ENCODE results near the gene CACTIN. TPM values are rescaled to one million over a fixed set of nuclear protein-coding genes. Genes with fewer than 3 reads are reported as not detected.

CACTIN gene
- total and polyA plus RNA-seq, 2 of the 4 experiments (the other 2 are of a cell fraction) = 10.8 to 19.5 TPM

GRCh38 chr19:3586707-3587346, 39.8 kb downstream of the CACTIN start:
- no peak overlapping the region for H2BK120ac ChIP-seq (ENCODE audit: low read depth, low read length)
- no peak overlapping the region for H3K56ac ChIP-seq (ENCODE audit: extremely low read depth, insufficient read depth, low read length)
- no peak overlapping the region for H3K4me3 ChIP-seq (ENCODE audit: insufficient read depth, low read depth, low read length)
- H2BK15ac ChIP-seq (ENCODE audit: low read depth, low read length) = no peak overlapping the region
- H3K36me3 ChIP-seq (ENCODE audit: control insufficient read depth, insufficient read depth, low read length) = no peaks in the 10 kb centered on the region
- no peak overlapping the region for H3K4ac ChIP-seq (ENCODE audit: low read depth, low read length)
- H3K18ac ChIP-seq (ENCODE audit: low read depth, low read length) = no peak overlapping the region
- intact Hi-C loops (cut with micrococcal nuclease) (no loop called here), dilution Hi-C loops (cut with HindIII; ENCODE audit: low sequenced_read_pairs, unreplicated experiment) (no loop called here), in situ Hi-C loops (cut with MboI; ENCODE audit: low sequenced_read_pairs) (no loop called here)
- no peak overlapping the region for H2AK9ac ChIP-seq (replicated peaks; ENCODE audit: low read depth, low read length, poor library complexity)
- H4K8ac ChIP-seq (ENCODE audit: low read depth in 2 of 2, low read length in 2 of 2) = no peak overlapping the region
- no peak overlapping the region for H3K14ac ChIP-seq (replicated peaks; ENCODE audit: low read depth, low read length)
- ATAC-seq (ENCODE audit: low read depth) (no peak), DNase-seq (no peak)
- no peaks in the 10 kb centered on the region for H3K9me1 ChIP-seq (ENCODE audit: insufficient read depth, low read length)
- H3K27ac ChIP-seq (ENCODE audit: insufficient read depth, low read length) = no peak overlapping the region
- no peak for TF ChIP-seq MAZ (IDR thresholded peaks at IDR 0.05; ENCODE audit: borderline replicate concordance, low read depth, low read length)
- no peak for TF ChIP-seq RCOR1 (IDR thresholded peaks at IDR 0.05; ENCODE audit: insufficient replicate concordance, low read length)
- no peak for TF ChIP-seq CHD1 (IDR thresholded peaks at IDR 0.05; ENCODE audit: low read depth, low read length)
- no peak for TF ChIP-seq USF2 (IDR thresholded peaks at IDR 0.05; ENCODE audit: low read depth, low read length)
- no peak for TF ChIP-seq MXI1 (IDR thresholded peaks at IDR 0.05; ENCODE audit: borderline replicate concordance, low read depth, low read length)
- TF ChIP-seq POLR2A (IDR thresholded peaks at IDR 0.05; ENCODE audit: low read depth, low read length) = no peak
- TF ChIP-seq RAD21 (IDR thresholded peaks at IDR 0.05; ENCODE audit: low read length) = no peak
- TF ChIP-seq NFE2L2 (IDR thresholded peaks at IDR 0.05; ENCODE audit: low read depth, low read length) = no peak
- TF ChIP-seq RFX5 (IDR thresholded peaks at IDR 0.05; ENCODE audit: low read depth, low read length) = no peak
- no peak for TF ChIP-seq CEBPB (IDR thresholded peaks at IDR 0.05; ENCODE audit: low read depth, low read length)
- no peak for TF ChIP-seq FOS (IDR thresholded peaks at IDR 0.05; ENCODE audit: low read depth, low read length)
- no peak for TF ChIP-seq SMC3 (IDR thresholded peaks at IDR 0.05; ENCODE audit: low read depth, low read length)
- TF ChIP-seq MAFK (IDR thresholded peaks at IDR 0.05; ENCODE audit: low read depth, low read length) = no peak
- no peak for TF ChIP-seq CTCF (conservative IDR thresholded peaks at IDR 0.05; ENCODE audit: low read depth, low read length)
- no peak for TF ChIP-seq ELK1 (IDR thresholded peaks at IDR 0.05; ENCODE audit: borderline replicate concordance, low read depth, low read length)
- no peak for TF ChIP-seq BHLHE40 (IDR thresholded peaks at IDR 0.05; ENCODE audit: low read depth, low read length)
- peaks cover 11% of the 10 kb centered on the region for H3K27me3 ChIP-seq (ENCODE audit: control insufficient read depth, insufficient read depth, low read length)
- H2BK20ac ChIP-seq (ENCODE audit: low read depth, low read length) = no peak overlapping the region
- H3K9ac ChIP-seq (ENCODE audit: low read depth, low read length) = no peak overlapping the region
- no peaks in the 10 kb centered on the region for H3K4me1 ChIP-seq (ENCODE audit: control insufficient read depth, insufficient read depth, low read length)
- H3K4me2 ChIP-seq (ENCODE audit: low read depth, low read length) = no peak overlapping the region
- ChIA-PET POLR2A (ENCODE audit: unreplicated experiment) (no interaction called here), CTCF (no interaction called here)
- no peak overlapping the region for H2BK5ac ChIP-seq (ENCODE audit: low read depth, low read length, poor library complexity, severe bottlenecking)
- no TSS peak for BruUV-seq (replicated peaks)
- no peak overlapping the region for H4K5ac ChIP-seq (ENCODE audit: low read depth, low read length)
- H3K9me3 ChIP-seq (ENCODE audit: control insufficient read depth, insufficient read depth, low read length) = no peaks in the 10 kb centered on the region; the same call in 1 of the 2 replicates
- no peak overlapping the region for H3K23ac ChIP-seq (ENCODE audit: low read depth, low read length)
- no peaks in the 10 kb centered on the region for H3K79me1 ChIP-seq (ENCODE audit: low read depth in 1 of 2, low read length in 2 of 2)
- peak overlapping the region; percentile 21 for H2AFZ ChIP-seq (replicated peaks; ENCODE audit: low read length, poor library complexity)
- H4K91ac ChIP-seq (ENCODE audit: insufficient read depth, low read depth, low read length) = no peak overlapping the region
- 78% methylated on average over 19 of the region's 31 CpGs; no CpG with 5 or more reads in 1 of the 2 experiments for WGBS, 2 experiments (ENCODE audit: extremely low coverage in 2 of 2, insufficient read length in 1 of 2)
- H2AK5ac ChIP-seq (ENCODE audit: low read depth, low read length) = no peak overlapping the region
- no peaks in the 10 kb centered on the region for H4K20me1 ChIP-seq (ENCODE audit: insufficient read depth, low read length)

Data from IMR-90 (cell line).